WTC11 (cell line): Measurements from ENCODE around the gene RGS14. TPM values are rescaled to one million over a fixed set of nuclear protein-coding genes. Genes with fewer than 3 reads are reported as not detected.

ENCODE experiments used
- ATAC-seq: fragments of 200-7000 bp; cut with Tn5 transposase; 2 replicates; pipeline ENCODE4 v1.10.0; 2021; ENCODE audit warnings: mild to moderate bottlenecking, moderate library complexity
- CTCF ChIA-PET: fragments of 300-600 bp; sonication (Branson Sonifier 250); formaldehyde crosslinking; loops from one replicate; lab custom pipeline; 2021; ENCODE audit warnings: antibody characterized with exemption; lab: Charles Lee
- POLR2A ChIA-PET: fragments of 350-600 bp; sonication (Branson Sonifier 250); formaldehyde crosslinking; loops from one replicate; lab custom pipeline; 2021; ENCODE audit warnings: antibody characterized with exemption; lab: Charles Lee
- DNase-seq: peaks from one replicate; pipeline ENCODE4 v3.0.0; 2021; ENCODE audit warnings: low spot score
- H3K27ac Mint-ChIP-seq: 2 replicates; pipeline ENCODE4 v1.8.0; 2021; ENCODE audit warnings: mixed read lengths
- H3K27me3 Mint-ChIP-seq: 2 replicates; pipeline ENCODE4 v1.8.0; 2021; ENCODE audit warnings: low read depth, mild to moderate bottlenecking, moderate library complexity, mixed read lengths
- H3K36me3 Mint-ChIP-seq: 2 replicates; pipeline ENCODE4 v1.8.0; 2021; ENCODE audit warnings: mixed read lengths
- H3K4me1 Mint-ChIP-seq: 2 replicates; pipeline ENCODE4 v1.8.0; 2022; ENCODE audit warnings: mixed read lengths
- H3K4me3 Mint-ChIP-seq: 2 replicates; pipeline ENCODE4 v1.8.0; 2021; ENCODE audit warnings: mild to moderate bottlenecking, moderate library complexity, mixed read lengths
- H3K9me3 Mint-ChIP-seq: 2 replicates; pipeline ENCODE4 v1.8.0; 2021; ENCODE audit warnings: mixed read lengths
- CREB1 ChIP-seq: sonication (generic); formaldehyde crosslinking; IDR thresholded peaks from 2 replicates; pipeline ENCODE4 v1.8.0; 2023; ENCODE audit warnings: mild to moderate bottlenecking, missing genetic modification reagents
- ELF4 ChIP-seq: sonication (generic); formaldehyde crosslinking; IDR thresholded peaks from 2 replicates; pipeline ENCODE4 v1.8.1; 2022; ENCODE audit warnings: low read depth, mild to moderate bottlenecking, moderate library complexity, missing genetic modification reagents
- EMX1 ChIP-seq: fragments of 250-450 bp; sonication (Bioruptor Pico); IDR thresholded peaks from 2 replicates; pipeline ENCODE4 v1.8.0; 2021; ENCODE audit warnings: mild to moderate bottlenecking
- ETV6 ChIP-seq: sonication (generic); formaldehyde crosslinking; IDR thresholded peaks from 2 replicates; pipeline ENCODE4 v1.8.1; 2022; ENCODE audit warnings: mild to moderate bottlenecking, missing genetic modification reagents
- GABPB1 ChIP-seq: sonication (generic); formaldehyde crosslinking; IDR thresholded peaks from 2 replicates; pipeline ENCODE4 v1.8.1; 2023; ENCODE audit warnings: mild to moderate bottlenecking, missing genetic modification reagents
- GRHL2 ChIP-seq: fragments of 250-450 bp; sonication (Bioruptor Pico); IDR thresholded peaks from 2 replicates; pipeline ENCODE4 v1.8.0; 2022; ENCODE audit warnings: mild to moderate bottlenecking, moderate library complexity; ENCODE audit not compliant: insufficient replicate concordance, severe bottlenecking
- GTF2I ChIP-seq: fragments of 250-450 bp; sonication (Bioruptor Pico); conservative IDR thresholded peaks from 2 replicates; pipeline ENCODE4 v1.4.0; 2021; ENCODE audit warnings: mild to moderate bottlenecking
- JUN ChIP-seq: sonication (generic); formaldehyde crosslinking; IDR thresholded peaks from 2 replicates; pipeline ENCODE4 v1.8.0; 2023; ENCODE audit warnings: mild to moderate bottlenecking, missing genetic modification reagents
- KAT7 ChIP-seq: sonication (generic); formaldehyde crosslinking; IDR thresholded peaks from 2 replicates; pipeline ENCODE4 v1.8.1; 2023; ENCODE audit warnings: missing genetic modification reagents, mild to moderate bottlenecking, borderline replicate concordance
- PRRX2 ChIP-seq: fragments of 250-450 bp; sonication (Bioruptor Pico); IDR thresholded peaks from 2 replicates; pipeline ENCODE4 v1.8.0; 2021; ENCODE audit warnings: mild to moderate bottlenecking
- TCF7 ChIP-seq: sonication (generic); formaldehyde crosslinking; IDR thresholded peaks from 2 replicates; pipeline ENCODE4 v1.8.0; 2022; ENCODE audit warnings: mild to moderate bottlenecking, low read depth, missing genetic modification reagents, moderate library complexity
- TEAD1 ChIP-seq: sonication (generic); formaldehyde crosslinking; IDR thresholded peaks from 2 replicates; pipeline ENCODE4 v1.8.0; 2022; ENCODE audit warnings: mild to moderate bottlenecking, missing genetic modification reagents
- TEAD4 ChIP-seq: sonication (generic); formaldehyde crosslinking; IDR thresholded peaks from 2 replicates; pipeline ENCODE4 v1.8.0; 2022; ENCODE audit warnings: mild to moderate bottlenecking, missing genetic modification reagents
- TP53 ChIP-seq: sonication (generic); formaldehyde crosslinking; IDR thresholded peaks from 2 replicates; pipeline ENCODE4 v1.8.1; 2023; ENCODE audit warnings: mild to moderate bottlenecking, missing genetic modification reagents
- ZNF121 ChIP-seq: sonication (generic); formaldehyde crosslinking; IDR thresholded peaks from 2 replicates; pipeline ENCODE4 v1.8.0; 2023; ENCODE audit warnings: missing genetic modification reagents
- ZNF138 ChIP-seq: sonication (generic); formaldehyde crosslinking; conservative IDR thresholded peaks from 2 replicates; pipeline ENCODE4 v1.8.1; 2022; ENCODE audit warnings: mild to moderate bottlenecking, moderate library complexity, missing genetic modification reagents
- total RNA-seq: library from RNA; stranded (reverse); gene quantifications from 3 replicates; pipeline ENCODE4 v1.2.3, GENCODE V29; 2021
- TF ChIP-seq, protein P1 (sequence below): sonication (generic); formaldehyde crosslinking; IDR thresholded peaks from 2 replicates; pipeline ENCODE4 v1.8.1; 2023; ENCODE audit warnings: mild to moderate bottlenecking, missing genetic modification reagents
- TF ChIP-seq, protein P2 (sequence below): fragments of 250-450 bp; sonication (Bioruptor Pico); IDR thresholded peaks from 2 replicates; pipeline ENCODE4 v1.9.0; 2021; ENCODE audit warnings: moderate library complexity, mild to moderate bottlenecking, inconsistent platforms, borderline replicate concordance
- TF ChIP-seq, protein P3 (sequence below): fragments of 200-600 bp; IDR thresholded peaks from 2 replicates; pipeline ENCODE4 v1.8.0; 2022; ENCODE audit warnings: antibody characterized with exemption
- TF ChIP-seq, protein P4 (sequence below): sonication (generic); formaldehyde crosslinking; IDR thresholded peaks from 2 replicates; pipeline ENCODE4 v1.8.0; 2023; ENCODE audit warnings: missing genetic modification reagents
- TF ChIP-seq, protein P5 (sequence below): fragments of 250-450 bp; sonication (Bioruptor Pico); conservative IDR thresholded peaks from 2 replicates; pipeline ENCODE4 v1.9.0; 2021; ENCODE audit warnings: mild to moderate bottlenecking
- TF ChIP-seq, protein P6 (sequence below): sonication (generic); formaldehyde crosslinking; IDR thresholded peaks from 2 replicates; pipeline ENCODE4 v1.8.1; 2023; ENCODE audit warnings: mild to moderate bottlenecking, missing genetic modification reagents, moderate library complexity
- TF ChIP-seq, protein P7 (sequence below): sonication (generic); formaldehyde crosslinking; conservative IDR thresholded peaks from 2 replicates; pipeline ENCODE4 v1.8.1; 2022; ENCODE audit warnings: mild to moderate bottlenecking, missing genetic modification reagents

RGS14 gene
- total RNA-seq, 1 experiment from 2014 or later, result 74.6 TPM

DNA sequence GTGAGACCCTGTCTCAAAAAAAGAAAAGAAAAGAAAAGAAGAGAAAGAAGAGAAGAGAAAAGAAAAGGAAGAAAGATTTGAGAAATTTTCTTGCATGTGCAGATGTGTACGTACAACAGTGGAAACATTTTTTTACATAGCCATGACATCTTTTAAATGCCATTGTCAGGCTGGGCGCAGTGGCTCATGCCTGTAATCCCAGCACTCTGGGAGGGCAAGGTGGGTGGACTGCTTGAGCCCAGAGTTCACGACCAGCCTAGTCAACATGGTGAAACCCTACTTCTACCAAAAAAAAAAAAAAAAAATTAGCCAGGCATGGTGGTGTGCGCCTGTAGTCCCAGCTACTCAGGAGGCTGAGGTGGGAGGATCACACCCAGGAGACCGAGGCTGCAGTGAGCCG lies 12.8 kb upstream of the RGS14 start (continued):
- TF ChIP-seq, protein P1, sequence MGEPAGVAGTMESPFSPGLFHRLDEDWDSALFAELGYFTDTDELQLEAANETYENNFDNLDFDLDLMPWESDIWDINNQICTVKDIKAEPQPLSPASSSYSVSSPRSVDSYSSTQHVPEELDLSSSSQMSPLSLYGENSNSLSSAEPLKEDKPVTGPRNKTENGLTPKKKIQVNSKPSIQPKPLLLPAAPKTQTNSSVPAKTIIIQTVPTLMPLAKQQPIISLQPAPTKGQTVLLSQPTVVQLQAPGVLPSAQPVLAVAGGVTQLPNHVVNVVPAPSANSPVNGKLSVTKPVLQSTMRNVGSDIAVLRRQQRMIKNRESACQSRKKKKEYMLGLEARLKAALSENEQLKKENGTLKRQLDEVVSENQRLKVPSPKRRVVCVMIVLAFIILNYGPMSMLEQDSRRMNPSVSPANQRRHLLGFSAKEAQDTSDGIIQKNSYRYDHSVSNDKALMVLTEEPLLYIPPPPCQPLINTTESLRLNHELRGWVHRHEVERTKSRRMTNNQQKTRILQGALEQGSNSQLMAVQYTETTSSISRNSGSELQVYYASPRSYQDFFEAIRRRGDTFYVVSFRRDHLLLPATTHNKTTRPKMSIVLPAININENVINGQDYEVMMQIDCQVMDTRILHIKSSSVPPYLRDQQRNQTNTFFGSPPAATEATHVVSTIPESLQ (CRISPR knock-in tag), result no peak
- TF ChIP-seq GABPB1 (CRISPR knock-in tag) (no peak), TP53 (no peak), GTF2I (CRISPR knock-in tag) (no peak), ZNF138 (no peak)
- TF ChIP-seq, protein P2, sequence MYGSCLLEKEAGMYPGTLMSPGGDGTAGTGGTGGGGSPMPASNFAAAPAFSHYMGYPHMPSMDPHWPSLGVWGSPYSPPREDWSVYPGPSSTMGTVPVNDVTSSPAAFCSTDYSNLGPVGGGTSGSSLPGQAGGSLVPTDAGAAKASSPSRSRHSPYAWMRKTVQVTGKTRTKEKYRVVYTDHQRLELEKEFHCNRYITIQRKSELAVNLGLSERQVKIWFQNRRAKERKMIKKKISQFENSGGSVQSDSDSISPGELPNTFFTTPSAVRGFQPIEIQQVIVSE (CRISPR knock-in tag), result no peak

DNA sequence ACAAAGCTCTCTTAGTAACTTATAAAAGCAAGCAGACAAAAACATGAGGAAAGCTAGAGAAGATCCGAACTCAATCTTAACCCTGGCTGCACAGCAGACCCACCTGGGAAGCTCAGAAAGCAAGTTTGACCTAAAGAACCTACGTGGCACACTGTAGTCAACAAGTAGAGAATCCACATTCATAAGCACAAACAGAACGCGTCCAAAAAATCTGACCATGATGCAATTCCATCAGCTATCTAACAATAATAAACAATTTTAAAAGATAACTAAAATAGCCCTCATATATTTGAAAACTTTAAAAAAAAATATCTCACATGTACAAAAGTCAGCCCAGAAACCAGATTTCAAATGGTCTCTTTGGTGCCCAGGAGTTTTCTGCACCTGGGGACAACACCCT lies 10.9 kb upstream of the RGS14 start:
- CTCF ChIA-PET, result interaction anchor here (0.6 to 1.9 kb wide), 2 partner anchors 20 to 29 kb away, joined by 3 to 16 read pairs; no protein-coding TSS in a partner anchor

DNA sequence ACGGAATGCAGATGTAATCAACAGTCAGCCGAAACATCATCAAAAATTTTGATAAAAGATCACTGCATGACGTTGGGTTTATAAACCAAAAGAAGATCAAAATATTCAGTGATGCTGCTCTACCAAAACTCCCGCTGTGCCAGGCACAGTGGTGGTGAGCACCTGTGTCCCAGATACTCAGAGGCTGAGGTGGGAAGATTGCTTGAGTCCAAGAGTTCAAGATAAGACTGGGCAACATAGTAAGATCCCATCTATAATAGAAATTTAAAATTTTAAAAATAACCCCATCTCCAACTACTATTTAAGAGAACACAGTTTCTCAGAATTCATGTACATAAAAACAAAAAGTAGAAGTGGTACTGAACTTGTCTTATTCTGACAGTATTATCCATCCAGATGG lies 10.0 kb upstream of the RGS14 start:
- H3K4me3 Mint-ChIP-seq, result no peak overlapping the region
- no peak overlapping the region for H3K27ac Mint-ChIP-seq
- no peaks in the 10 kb centered on the region for H3K27me3 Mint-ChIP-seq
- TF ChIP-seq TCF7 (no peak), ZNF121 (CRISPR knock-in tag) (peak; percentile 75; the same call in 1 of the 2 replicates)
- TF ChIP-seq, all 79 proteins: peak for 1
- DNase-seq (no peak), ATAC-seq (no peak)
- peaks cover 32% of the 10 kb centered on the region for H3K4me1 Mint-ChIP-seq
- ChIA-PET POLR2A (no interaction called here), CTCF (no interaction called here)
- H3K9me3 Mint-ChIP-seq, result no peaks in the 10 kb centered on the region
- peaks cover 23% of the 10 kb centered on the region for H3K36me3 Mint-ChIP-seq

More for the DNA sequence above, 10.9 kb upstream of the RGS14 start:
- Mint-ChIP-seq H3K27ac (peak overlapping the region; percentile 21; the same call in 1 of the 2 replicates), H3K36me3 (peaks cover 23% of the 10 kb centered on the region), H3K9me3 (no peaks in the 10 kb centered on the region), H3K4me1 (peaks cover 28% of the 10 kb centered on the region), H3K27me3 (no peaks in the 10 kb centered on the region), H3K4me3 (no peak overlapping the region)
- ATAC-seq (no peak), DNase-seq (no peak)
- TF ChIP-seq EMX1 (CRISPR knock-in tag) (no peak), TEAD1 (no peak), JUN (no peak), TEAD4 (no peak)
- TF ChIP-seq, protein P3, sequence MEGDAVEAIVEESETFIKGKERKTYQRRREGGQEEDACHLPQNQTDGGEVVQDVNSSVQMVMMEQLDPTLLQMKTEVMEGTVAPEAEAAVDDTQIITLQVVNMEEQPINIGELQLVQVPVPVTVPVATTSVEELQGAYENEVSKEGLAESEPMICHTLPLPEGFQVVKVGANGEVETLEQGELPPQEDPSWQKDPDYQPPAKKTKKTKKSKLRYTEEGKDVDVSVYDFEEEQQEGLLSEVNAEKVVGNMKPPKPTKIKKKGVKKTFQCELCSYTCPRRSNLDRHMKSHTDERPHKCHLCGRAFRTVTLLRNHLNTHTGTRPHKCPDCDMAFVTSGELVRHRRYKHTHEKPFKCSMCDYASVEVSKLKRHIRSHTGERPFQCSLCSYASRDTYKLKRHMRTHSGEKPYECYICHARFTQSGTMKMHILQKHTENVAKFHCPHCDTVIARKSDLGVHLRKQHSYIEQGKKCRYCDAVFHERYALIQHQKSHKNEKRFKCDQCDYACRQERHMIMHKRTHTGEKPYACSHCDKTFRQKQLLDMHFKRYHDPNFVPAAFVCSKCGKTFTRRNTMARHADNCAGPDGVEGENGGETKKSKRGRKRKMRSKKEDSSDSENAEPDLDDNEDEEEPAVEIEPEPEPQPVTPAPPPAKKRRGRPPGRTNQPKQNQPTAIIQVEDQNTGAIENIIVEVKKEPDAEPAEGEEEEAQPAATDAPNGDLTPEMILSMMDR, result no peak
- TF ChIP-seq, protein P2 (CRISPR knock-in tag), result no peak
- POLR2A ChIA-PET, result no interaction called here

DNA sequence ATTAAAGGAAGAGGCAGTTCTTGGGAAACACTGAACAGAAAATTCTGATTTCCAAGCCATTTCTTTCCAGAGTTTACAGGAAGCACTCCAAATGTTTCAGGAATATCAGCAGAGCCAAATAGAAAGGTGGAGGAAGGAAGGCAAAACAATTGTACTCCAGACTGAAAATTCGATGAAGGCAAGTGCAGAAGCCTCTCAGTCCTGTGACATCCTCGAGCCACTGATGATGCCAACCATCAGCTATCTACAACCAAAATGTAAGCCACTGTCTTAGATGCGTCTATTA lies 8.4 kb upstream of the RGS14 start:
- H3K4me1 Mint-ChIP-seq, result peaks cover 32% of the 10 kb centered on the region
- peaks cover 7% of the 10 kb centered on the region for H3K27me3 Mint-ChIP-seq
- DNase-seq, result no peak
- CTCF ChIA-PET, result interaction anchor here (0.7 to 1.7 kb wide), 4 partner anchors 11 to 37 kb away, joined by 3 to 4 read pairs (median 4); no protein-coding TSS in a partner anchor
- ATAC-seq, result no peak
- H3K27ac Mint-ChIP-seq, result 0 out of 2 replicates have a peak overlapping the region, but pooled peaks have one; percentile 16
- POLR2A ChIA-PET, result interaction anchor here (0.7 kb wide), 1 partner anchor 10 kb away, joined by 8 read pairs; no protein-coding TSS in a partner anchor
- H3K9me3 Mint-ChIP-seq, result no peaks in the 10 kb centered on the region
- H3K36me3 Mint-ChIP-seq, result peaks cover 18% of the 10 kb centered on the region
- peak overlapping the region; percentile 98 for H3K4me3 Mint-ChIP-seq
- TF ChIP-seq, protein P4, sequence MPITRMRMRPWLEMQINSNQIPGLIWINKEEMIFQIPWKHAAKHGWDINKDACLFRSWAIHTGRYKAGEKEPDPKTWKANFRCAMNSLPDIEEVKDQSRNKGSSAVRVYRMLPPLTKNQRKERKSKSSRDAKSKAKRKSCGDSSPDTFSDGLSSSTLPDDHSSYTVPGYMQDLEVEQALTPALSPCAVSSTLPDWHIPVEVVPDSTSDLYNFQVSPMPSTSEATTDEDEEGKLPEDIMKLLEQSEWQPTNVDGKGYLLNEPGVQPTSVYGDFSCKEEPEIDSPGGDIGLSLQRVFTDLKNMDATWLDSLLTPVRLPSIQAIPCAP, result no peak
- TF ChIP-seq PRRX2 (CRISPR knock-in tag) (no peak), ELF4 (CRISPR knock-in tag) (no peak), CREB1 (CRISPR knock-in tag) (no peak), ZNF138 (no peak), TEAD4 (no peak), KAT7 (CRISPR knock-in tag) (no peak), GRHL2 (CRISPR knock-in tag) (no peak), ETV6 (CRISPR knock-in tag) (no peak), TCF7 (no peak)
- TF ChIP-seq, protein P5, sequence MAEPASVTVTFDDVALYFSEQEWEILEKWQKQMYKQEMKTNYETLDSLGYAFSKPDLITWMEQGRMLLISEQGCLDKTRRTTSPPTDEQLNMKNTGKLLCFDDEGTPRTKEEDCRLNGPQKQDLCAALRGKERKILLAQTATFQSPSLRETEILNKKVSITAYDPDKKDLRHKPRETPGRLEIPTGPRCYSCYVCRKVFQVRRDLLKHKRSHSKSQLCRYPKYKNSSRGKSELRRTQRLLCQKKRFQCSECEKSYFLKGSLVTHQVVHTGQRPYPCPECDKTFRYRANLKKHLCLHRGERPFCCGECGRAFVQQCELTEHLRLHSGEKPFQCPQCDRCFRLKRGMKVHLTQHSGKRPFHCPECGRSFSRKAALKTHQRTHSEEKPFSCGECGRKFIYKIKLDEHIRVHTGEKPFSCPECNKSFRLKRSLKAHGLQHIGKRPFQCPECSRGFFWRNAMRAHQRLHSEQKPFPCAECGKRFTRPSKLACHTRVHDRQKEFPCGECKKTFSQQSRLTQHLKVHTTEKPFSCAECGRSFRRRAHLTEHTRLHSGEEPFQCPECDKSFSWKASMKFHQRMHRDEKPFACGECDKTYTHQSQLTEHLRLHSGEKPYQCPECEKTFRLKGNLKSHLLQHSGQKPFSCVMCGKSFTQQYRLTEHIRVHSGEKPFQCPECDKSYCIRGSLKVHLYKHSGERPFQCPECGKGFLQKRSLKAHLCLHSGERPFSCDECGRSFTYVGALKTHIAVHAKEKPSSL (CRISPR knock-in tag), result no peak
- TF ChIP-seq, protein P6, sequence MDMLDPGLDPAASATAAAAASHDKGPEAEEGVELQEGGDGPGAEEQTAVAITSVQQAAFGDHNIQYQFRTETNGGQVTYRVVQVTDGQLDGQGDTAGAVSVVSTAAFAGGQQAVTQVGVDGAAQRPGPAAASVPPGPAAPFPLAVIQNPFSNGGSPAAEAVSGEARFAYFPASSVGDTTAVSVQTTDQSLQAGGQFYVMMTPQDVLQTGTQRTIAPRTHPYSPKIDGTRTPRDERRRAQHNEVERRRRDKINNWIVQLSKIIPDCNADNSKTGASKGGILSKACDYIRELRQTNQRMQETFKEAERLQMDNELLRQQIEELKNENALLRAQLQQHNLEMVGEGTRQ (CRISPR knock-in tag), result no peak
- TF ChIP-seq, protein P7, sequence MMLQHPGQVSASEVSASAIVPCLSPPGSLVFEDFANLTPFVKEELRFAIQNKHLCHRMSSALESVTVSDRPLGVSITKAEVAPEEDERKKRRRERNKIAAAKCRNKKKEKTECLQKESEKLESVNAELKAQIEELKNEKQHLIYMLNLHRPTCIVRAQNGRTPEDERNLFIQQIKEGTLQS (CRISPR knock-in tag), result no peak
